T-helper 2 cell (primary cell): ENCODE data around the gene EMC7.
"Not testable (repeated sequence)": the region's sequence is repeated elsewhere in the genome, so short reads cannot be mapped to it uniquely, and the experiment has no call there.

Source experiments
- DNase-seq, 5 experiments: peaks; one replicate each; pipeline versions ENCODE4 v3.0.0 to v3.0.0-alpha.2; 2012 to 2022
- total RNA-seq, 2 donors: gene quantifications; one replicate each; lab custom pipeline; 2026; lab: John Stamatoyannopoulos, UW

EMC7 gene
- total RNA-seq: 18.7 to 24.8 reads per million in 2 donors

GRCh38 chr15:34101366-34102174, at the start of gene EMC7, which contains the start of gene PGBD4:
Gene EMC7, minus strand, starts transcription at chr15:34101862. Its CDS starts 23 bp downstream, at chr15:34101839.
Gene PGBD4, plus strand, starts transcription at chr15:34102083. Its CDS starts 449 bp downstream, at chr15:34102532.
- DNase-seq: peak; percentile 97 to 100 (median 98)

- DNase-seq: no peak
Observed at GRCh38 chr15:34147371-34148140, 45.9 kb upstream of the EMC7 start.

GRCh38 chr15:34133511-34133910, 31.8 kb upstream of the EMC7 start:
- no peak for DNase-seq

- DNase-seq: no peak
Observed at GRCh38 chr15:34132881-34133280, 31.2 kb upstream of the EMC7 start.

GRCh38 chr15:34128898-34129297, 27.2 kb upstream of the EMC7 start:
- no peak for DNase-seq

- no peak for DNase-seq
Observed at GRCh38 chr15:34126522-34126921, 24.9 kb upstream of the EMC7 start.

- DNase-seq: no peak
Observed at GRCh38 chr15:34125945-34126344, 24.3 kb upstream of the EMC7 start.

- DNase-seq: no peak
Observed at GRCh38 chr15:34124651-34125050, 23.0 kb upstream of the EMC7 start.

- DNase-seq: no peak
Observed at GRCh38 chr15:34122771-34123183, 21.1 kb upstream of the EMC7 start.

- DNase-seq: not testable (repeated sequence)
Observed at GRCh38 chr15:34121786-34122185, 20.1 kb upstream of the EMC7 start.

- DNase-seq: not testable (repeated sequence)
Observed at GRCh38 chr15:34120420-34120819, 18.8 kb upstream of the EMC7 start.

GRCh38 chr15:34119291-34119690, 17.6 kb upstream of the EMC7 start:
- no peak for DNase-seq

GRCh38 chr15:34116620-34117019, 15.0 kb upstream of the EMC7 start:
- no peak for DNase-seq

- DNase-seq: no peak
Observed at GRCh38 chr15:34114739-34115138, 13.1 kb upstream of the EMC7 start.

- DNase-seq: no peak
Observed at GRCh38 chr15:34114215-34114614, 12.6 kb upstream of the EMC7 start.

- DNase-seq: no peak
Observed at GRCh38 chr15:34111488-34111887, 9.8 kb upstream of the EMC7 start.

GRCh38 chr15:34109797-34110663, 8.4 kb upstream of the EMC7 start:
- DNase-seq: peak in 1 of 5 experiments; percentile 52

GRCh38 chr15:34107315-34107714, 5.7 kb upstream of the EMC7 start:
- no peak for DNase-seq

- no peak for DNase-seq
Observed at GRCh38 chr15:34106423-34106822, 4.8 kb upstream of the EMC7 start.

- no peak for DNase-seq
Observed at GRCh38 chr15:34102175-34102925, 688 bp upstream of the EMC7 start.

- no peak for DNase-seq
Observed at GRCh38 chr15:34099914-34100313, 1.7 kb downstream of the EMC7 start.

GRCh38 chr15:34085746-34086145, 15.9 kb downstream of the EMC7 start:
- no peak for DNase-seq
